GM20000 (cell line): ENCODE results near the gene MMEL1.

Source experiments
- DNase-seq: peaks from one replicate; pipeline ENCODE4 v3.0.0; 2012; ENCODE audit warnings: low spot score
- TF ChIP-seq, protein P1 (sequence below): IDR thresholded peaks from 2 replicates; pipeline ENCODE4 v1.5.1; 2012; ENCODE audit warnings: mild to moderate bottlenecking, control low read depth; ENCODE audit errors: extremely low read depth, missing control alignments

Gene MMEL1

DNA sequence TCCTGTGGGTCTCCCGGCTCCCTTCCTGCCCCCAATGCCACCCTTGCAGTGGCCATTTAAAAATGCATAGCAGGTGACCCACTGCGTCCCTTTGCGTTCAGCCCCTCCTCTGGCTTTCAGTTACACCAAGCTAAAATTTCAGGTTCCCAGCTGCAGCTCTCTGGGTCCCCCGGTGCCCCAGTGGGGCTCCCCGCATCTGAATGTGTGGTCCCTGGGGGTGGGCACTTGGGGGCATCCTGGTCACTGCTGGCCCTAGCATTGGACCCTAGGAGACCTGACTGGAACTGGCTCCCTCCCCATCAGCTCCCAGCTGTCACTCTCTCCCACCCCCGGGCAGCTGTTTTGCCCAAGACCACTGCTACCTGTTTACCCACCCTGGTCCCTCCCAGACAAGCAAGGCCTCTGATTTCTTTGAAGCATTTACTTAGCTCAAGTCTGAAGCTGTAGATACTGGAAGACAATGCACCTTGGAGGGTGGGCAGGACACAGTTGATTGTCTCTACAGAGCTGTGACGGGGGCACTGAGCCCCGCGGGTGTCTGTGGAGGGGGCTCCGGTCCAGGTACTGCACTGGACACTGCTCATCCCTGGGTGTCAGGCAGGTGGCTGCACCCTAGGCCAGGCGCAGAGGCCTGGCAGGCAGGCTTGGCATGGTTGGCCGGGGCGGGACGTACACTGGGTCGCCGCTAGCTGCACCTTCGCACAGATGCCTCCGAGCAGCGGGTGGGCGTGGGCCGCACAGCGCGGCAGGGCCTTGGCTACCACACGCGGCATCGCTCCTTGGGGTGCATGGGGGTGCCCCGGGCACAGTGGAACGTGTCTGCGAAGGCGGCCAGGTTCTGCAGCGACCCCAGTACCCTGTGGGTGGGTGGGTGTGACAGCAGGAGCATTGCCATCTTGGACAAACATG is 42.3 kb downstream of the MMEL1 start:
- TF ChIP-seq, protein P1, sequence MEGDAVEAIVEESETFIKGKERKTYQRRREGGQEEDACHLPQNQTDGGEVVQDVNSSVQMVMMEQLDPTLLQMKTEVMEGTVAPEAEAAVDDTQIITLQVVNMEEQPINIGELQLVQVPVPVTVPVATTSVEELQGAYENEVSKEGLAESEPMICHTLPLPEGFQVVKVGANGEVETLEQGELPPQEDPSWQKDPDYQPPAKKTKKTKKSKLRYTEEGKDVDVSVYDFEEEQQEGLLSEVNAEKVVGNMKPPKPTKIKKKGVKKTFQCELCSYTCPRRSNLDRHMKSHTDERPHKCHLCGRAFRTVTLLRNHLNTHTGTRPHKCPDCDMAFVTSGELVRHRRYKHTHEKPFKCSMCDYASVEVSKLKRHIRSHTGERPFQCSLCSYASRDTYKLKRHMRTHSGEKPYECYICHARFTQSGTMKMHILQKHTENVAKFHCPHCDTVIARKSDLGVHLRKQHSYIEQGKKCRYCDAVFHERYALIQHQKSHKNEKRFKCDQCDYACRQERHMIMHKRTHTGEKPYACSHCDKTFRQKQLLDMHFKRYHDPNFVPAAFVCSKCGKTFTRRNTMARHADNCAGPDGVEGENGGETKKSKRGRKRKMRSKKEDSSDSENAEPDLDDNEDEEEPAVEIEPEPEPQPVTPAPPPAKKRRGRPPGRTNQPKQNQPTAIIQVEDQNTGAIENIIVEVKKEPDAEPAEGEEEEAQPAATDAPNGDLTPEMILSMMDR: no peak

DNA sequence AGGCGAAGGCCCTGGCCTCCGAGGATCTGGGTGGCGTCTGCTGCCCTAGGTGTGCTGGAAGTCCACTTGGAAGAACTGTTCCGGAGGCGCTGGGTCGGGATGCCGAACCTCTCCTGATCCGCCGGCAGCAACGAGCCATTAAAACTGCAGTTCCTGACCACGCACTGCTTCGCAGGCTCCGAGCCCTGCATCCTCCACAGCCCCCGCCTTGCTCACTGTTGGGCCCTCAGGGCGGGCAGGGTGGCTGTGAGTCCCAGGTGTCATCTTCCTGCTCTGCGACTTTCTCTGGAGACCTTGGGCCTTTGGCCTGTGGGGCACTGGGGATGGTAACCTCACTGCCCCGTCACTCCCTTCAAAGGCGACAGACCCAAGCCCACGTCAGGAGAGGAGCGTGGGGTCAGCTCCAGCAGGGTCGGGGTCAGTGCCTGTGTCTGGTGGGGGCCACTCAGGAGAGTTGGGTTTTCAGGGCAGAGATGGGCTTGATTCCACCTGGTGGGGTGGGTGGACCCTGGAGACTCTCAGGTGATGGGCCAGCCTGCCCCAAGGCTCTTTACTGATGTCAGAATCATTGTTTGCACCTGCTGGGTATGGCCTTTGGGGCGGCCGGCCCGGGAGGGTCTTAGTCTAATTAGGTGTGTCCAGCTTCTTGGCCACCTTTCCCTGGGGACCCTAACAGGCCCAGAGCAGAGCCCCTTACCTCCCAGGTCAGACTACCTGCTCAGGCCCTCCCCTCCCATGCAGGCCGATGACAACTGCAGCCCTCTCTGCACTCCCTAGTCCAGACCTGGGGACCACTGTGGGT is 43.2 kb downstream of the MMEL1 start:
- no peak for DNase-seq
- TF ChIP-seq, protein P1: no peak

More for the DNA sequence above, 42.3 kb downstream of the MMEL1 start:
- no peak for DNase-seq

DNA sequence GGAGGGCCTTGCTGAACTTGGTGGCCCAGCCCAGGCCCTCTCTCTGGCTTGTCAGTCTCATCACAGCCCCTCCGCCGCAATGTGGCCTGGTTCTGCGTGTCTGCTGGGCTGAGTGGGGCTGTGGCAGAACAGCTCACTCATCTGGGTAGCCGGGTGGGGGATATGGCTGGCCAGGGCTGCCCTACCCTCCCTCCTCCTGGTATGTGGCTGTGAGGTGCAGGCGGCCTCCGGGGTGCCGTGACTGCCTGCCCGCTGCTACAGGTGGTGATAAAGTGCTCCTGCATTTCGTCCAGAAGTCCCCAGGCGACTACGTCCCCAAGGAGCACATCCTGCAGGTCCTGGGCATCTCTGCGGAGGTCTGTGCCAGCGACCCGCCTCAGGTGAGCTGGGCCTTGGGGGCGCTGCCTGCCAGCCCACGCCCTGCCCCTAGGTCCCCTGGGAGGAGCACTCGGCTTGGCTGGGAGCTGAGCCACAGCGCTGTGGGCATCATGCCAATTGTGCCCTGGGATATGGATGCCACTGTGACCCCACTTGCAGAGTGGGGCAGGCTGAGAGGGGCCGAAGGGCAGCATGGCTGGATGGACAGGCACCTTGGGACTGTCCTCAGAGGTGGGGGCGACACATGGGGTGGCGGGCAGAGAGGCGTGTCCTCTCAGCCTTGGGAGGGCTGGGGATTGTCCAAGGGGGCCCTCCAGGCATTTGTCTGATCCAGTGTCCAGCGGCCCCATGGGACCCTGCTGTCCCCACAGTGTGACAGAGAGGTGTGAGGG is 44.0 kb downstream of the MMEL1 start:
- no peak for DNase-seq
- TF ChIP-seq, protein P1: no peak

DNA sequence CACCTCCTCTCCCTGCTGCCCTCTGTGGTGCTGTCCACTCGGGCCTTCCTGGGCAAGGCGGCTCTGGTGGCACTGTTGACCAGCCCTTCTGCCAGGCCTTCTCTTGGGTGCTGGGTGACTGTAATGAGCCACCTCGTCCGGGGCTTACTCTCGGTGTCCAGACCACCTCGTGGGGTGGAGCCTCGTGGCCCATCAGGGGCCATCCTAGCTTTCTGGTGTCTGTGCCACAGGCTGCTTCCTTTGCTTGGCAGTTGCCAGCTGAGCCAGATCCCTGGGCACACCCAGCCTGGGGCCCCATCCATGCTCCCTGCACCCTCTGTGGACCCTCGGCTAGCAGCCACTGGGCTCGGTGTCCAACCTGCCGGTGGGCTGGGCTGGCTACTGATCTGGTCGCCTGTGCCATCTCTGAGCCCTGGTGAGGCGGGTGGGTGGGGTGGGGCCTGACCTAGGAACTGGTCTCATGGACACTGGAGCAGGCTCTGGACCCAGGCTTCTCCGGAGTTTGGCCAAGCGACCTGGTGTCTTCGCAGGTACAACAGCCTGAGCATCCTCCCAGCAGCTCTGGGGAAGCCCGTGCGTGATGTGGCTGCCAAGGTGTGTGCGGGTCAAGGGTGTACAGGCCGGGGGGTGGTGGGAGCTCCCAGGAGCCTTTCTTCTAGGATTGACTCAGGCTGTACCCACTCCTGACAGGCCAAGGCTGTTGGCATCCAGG is 44.8 kb downstream of the MMEL1 start:
- TF ChIP-seq, protein P1: no peak
- peak; percentile 25 for DNase-seq

DNA sequence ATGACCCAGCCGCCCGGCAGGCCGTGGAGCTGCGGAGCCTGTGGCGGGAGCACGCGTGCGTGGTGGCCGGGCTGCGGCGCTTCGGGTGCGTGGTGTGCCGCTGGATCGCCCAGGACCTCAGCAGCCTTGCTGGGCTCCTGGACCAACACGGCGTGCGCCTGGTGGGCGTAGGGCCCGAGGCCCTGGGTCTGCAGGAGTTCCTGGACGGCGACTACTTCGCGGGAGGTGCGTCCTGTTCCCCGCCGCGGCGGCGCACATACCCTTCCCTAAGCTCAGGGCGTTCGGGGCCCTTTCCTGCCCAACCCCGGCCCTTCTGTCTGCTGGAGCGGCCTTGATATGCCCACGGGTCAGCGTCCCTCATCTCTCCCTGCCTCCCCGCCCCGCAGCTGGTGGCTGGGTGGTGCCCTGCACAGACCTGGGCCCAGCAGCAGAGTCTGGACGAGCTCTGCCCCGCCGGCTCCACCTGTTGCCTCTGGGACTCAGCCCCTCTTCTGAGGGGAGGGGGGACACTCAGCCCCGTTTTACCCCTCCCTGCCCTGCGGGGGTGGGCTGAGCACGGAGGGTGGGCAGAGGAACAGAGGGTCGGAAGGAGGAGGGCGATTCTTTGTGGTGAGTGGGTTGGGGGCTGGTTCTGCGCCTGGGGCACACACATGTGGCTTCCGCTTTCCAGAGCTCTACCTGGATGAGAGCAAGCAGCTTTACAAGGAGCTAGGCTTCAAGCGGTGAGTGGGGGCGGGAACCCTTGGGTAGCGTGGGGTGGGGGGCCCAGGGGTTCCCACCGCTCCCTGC is 45.6 kb downstream of the MMEL1 start:
- TF ChIP-seq, protein P1: no peak
- DNase-seq: peak; percentile 48
